Esophagus muscularis mucosa (tissue), 4 donors: ENCODE measurements around the gene ZSWIM4. TPM values are rescaled to one million over a fixed set of nuclear protein-coding genes. Genes with fewer than 3 reads are reported as not detected.
"Not testable (repeated sequence)": the region's sequence is repeated elsewhere in the genome, so short reads cannot be mapped to it uniquely, and the experiment has no call there.

Source experiments
- DNase-seq: peaks from one replicate; pipeline ENCODE4 v3.0.0-alpha.2; 2017; ENCODE audit errors: extremely low spot score
- H3K27ac ChIP-seq, 4 donors: fragments of 200-600 bp; sonication (generic); replicated peaks in 1 of 4; 1 replicate in 3 of 4; 2 replicates in 1 of 4; pipeline ENCODE4 v1.5.1; 2016 to 2019; ENCODE audit warnings: mild to moderate bottlenecking in 1 of 4
- H3K27me3 ChIP-seq, 4 donors: fragments of 200-600 bp; sonication (generic); one replicate each; pipeline versions ENCODE4 v1.5.1 to v1.6.0; 2016 to 2019
- H3K36me3 ChIP-seq, 4 donors: fragments of 200-600 bp; sonication (generic); one replicate each; pipeline ENCODE4 v1.5.1; 2016 to 2019
- H3K4me1 ChIP-seq, 4 donors: fragments of 200-600 bp; sonication (generic); one replicate each; pipeline ENCODE4 v1.5.1; 2016 to 2019
- H3K4me3 ChIP-seq, 4 donors: fragments of 200-600 bp; sonication (generic); 1 replicate in 2 of 4; 2 replicates in 2 of 4; pipeline ENCODE4 v1.5.1; 2016 to 2019; ENCODE audit warnings: mild to moderate bottlenecking in 4 of 4, moderate library complexity in 1 of 4
- H3K9me3 ChIP-seq, 4 donors: fragments of 200-600 bp; sonication (generic); 1 replicate in 3 of 4; 2 replicates in 1 of 4; pipeline ENCODE4 v1.5.1; 2016 to 2019
- EP300 ChIP-seq: sonication (generic); formaldehyde crosslinking; IDR thresholded peaks from one replicate; pipeline ENCODE4 v1.6.1; 2017; ENCODE audit warnings: antibody characterized with exemption
- POLR2A ChIP-seq: fragments of 450-650 bp; IDR thresholded peaks from one replicate; pipeline ENCODE4 v1.6.1; 2017; ENCODE audit warnings: antibody characterized with exemption, moderate library complexity, mild to moderate bottlenecking, low read depth
- POLR2AphosphoS5 ChIP-seq, 2 donors: sonication (generic); formaldehyde crosslinking; IDR thresholded peaks; one replicate each; pipeline ENCODE4 v1.6.1; 2017; ENCODE audit warnings: antibody characterized with exemption in 2 of 2
- whole genome bisulfite sequencing: methylation state at CpG from one replicate; pipeline ENCODE4 v1.1.5; 2018; 5-methylcytosine and 5-hydroxymethylcytosine counted together
- intact Hi-C: fragments of 100-400 bp; cut with DNase I; formaldehyde crosslinking; loops from one replicate; pipeline ENCODE4 v1.15.1; 2023
- total RNA-seq, 4 donors: library from RNA; depleted of rRNA; stranded (reverse); fragments of >200 nt; gene quantifications; one replicate each; pipeline versions ENCODE4 v1.1.0 to v1.2.1, GENCODE V29; 2016
- TF ChIP-seq, protein P1 (sequence below), 3 experiments: fragments of 200-600 bp in 2 of 3; fragments of 450-650 bp in 1 of 3; sonication (generic) in 2 of 3; IDR thresholded peaks; one replicate each; pipeline ENCODE4 v1.5.1; 2017 to 2019; ENCODE audit warnings: antibody characterized with exemption in 3 of 3, mild to moderate bottlenecking in 2 of 3, moderate library complexity in 1 of 3

Gene ZSWIM4
- total RNA-seq, 4 donors from 2014 or later: 5.3 to 11.6 (median 7.8) TPM

DNA sequence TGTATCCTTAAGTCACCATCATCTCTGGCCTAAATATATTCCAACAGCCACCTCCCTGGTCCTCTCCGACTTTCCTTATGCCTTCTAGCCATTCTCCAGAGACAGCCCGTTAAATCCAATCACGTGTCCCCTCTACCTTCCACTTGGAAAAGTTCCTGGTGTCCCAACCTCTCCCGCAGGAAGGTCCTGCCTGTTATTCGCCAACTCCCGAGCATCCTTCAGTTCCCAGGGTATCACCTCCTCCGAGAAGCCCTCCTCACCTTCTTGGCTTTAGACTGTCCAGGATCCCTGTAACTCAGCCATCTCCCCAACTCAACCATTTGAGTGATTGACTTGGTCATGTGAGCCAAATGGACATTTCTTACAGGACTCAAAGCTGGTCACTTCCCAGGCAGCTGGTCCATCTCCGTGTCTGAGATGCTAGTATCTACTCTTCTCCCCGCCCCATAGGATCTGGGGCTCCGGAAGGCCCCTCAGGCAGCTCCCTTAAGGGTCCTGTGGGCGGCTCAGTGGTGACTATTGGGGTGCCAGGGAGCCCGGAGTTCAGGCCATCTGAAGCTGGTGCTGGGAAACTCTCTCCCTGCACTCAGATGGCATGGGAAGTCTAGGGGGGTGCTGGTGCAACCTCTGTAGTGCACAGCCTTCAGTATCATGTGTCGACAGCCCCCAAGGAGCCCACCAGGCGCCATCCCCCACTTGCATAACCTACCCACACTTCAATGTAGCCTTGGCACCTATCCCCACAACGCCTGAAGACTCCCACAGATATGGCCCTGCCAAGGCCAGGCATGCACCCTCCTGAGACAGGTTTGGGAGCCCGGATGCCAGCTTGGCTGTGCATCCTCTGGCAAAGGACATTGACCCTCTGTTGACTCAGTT is 53.8 kb downstream of the ZSWIM4 start:
- no peak for DNase-seq
- WGBS: 56% methylated on average over 11 of the region's 16 CpGs
- Histone ChIP-seq H3K27ac (peak overlapping the region; percentile 99 to 100 (median 100)), H3K27me3 (no peaks in the 10 kb centered on the region), H3K9me3 (no peaks in the 10 kb centered on the region), H3K4me3 (no peak overlapping the region), H3K36me3 (no peaks in the 10 kb centered on the region), H3K4me1 (peaks cover 73 to 94% (median 89%) of the 10 kb centered on the region in 4 donors)
- intact Hi-C loops: loop anchor here (10.0 kb wide), 1 partner anchor 694 kb away; the partner anchor contains the start of genes IER2 and STX10
- TF ChIP-seq POLR2A (no peak), POLR2AphosphoS5 (IDR thresholded peaks at IDR 0.05) (no peak)
- TF ChIP-seq, protein P1, sequence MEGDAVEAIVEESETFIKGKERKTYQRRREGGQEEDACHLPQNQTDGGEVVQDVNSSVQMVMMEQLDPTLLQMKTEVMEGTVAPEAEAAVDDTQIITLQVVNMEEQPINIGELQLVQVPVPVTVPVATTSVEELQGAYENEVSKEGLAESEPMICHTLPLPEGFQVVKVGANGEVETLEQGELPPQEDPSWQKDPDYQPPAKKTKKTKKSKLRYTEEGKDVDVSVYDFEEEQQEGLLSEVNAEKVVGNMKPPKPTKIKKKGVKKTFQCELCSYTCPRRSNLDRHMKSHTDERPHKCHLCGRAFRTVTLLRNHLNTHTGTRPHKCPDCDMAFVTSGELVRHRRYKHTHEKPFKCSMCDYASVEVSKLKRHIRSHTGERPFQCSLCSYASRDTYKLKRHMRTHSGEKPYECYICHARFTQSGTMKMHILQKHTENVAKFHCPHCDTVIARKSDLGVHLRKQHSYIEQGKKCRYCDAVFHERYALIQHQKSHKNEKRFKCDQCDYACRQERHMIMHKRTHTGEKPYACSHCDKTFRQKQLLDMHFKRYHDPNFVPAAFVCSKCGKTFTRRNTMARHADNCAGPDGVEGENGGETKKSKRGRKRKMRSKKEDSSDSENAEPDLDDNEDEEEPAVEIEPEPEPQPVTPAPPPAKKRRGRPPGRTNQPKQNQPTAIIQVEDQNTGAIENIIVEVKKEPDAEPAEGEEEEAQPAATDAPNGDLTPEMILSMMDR (IDR thresholded peaks at IDR 0.05): no peak

DNA sequence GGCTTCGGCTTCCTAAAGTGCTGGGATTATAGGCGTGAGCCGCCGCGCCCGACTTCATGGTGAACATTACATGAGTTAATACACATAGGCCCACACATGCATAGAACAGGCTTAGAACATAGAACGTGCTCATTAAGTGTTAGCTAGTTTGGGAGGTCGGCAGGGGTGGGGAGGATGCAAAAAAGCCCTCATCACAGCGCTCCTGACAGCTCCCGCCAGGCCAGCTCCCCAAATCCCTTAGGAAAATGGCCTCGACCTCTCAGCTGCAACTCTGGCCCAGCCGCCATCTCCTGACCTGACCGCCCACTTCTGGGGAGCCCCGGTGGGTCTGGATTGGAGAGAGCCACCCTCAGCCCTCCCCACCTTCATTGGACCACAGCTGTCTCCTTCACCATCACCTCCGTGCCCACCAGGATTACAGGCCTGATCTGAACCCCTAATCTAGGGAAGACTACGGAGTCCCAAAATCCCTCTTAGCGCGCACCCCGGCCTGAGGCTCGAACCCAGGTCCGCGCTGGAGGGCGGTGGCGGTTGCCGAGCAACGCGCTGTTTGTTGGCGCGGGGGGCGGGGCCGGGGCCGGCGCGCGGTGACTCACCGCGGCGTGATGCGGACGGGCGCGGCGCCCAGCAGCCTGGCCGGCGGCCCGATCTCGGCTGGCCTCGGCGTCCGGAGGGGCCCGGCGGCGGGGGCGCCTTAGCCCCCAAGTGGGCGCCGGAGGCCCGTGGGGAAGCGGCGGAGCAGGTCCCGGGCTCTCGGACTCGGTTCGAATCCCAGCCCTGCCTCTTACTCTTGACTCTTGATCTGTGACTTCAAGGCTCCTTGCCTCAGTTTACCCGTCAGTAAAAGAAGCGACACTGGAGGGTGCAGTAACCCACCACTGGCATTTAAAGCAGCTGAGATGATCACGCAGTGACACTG is 55.0 kb downstream of the ZSWIM4 start:
- H3K27me3 ChIP-seq: no peaks in the 10 kb centered on the region
- DNase-seq: no peak
- intact Hi-C loops: loop anchor here (10.0 kb wide), 1 partner anchor 695 kb away; the partner anchor contains the start of genes IER2 and STX10
- peaks cover 70 to 83% (median 80%) of the 10 kb centered on the region in 4 donors for H3K4me1 ChIP-seq
- peak overlapping the region; percentile 99 to 100 (median 100) for H3K27ac ChIP-seq
- WGBS: 32% methylated on average over 20 of the region's 66 CpGs
- H3K9me3 ChIP-seq: no peaks in the 10 kb centered on the region
- H3K4me3 ChIP-seq: peak overlapping the region; percentile 47 to 50 (median 49)
- TF ChIP-seq POLR2A (peak; percentile 46), EP300 (no peak), POLR2AphosphoS5 (IDR thresholded peaks at IDR 0.05) (peak; percentile 25 to 71)
- TF ChIP-seq, protein P1 (IDR thresholded peaks at IDR 0.05): no peak
- no peaks in the 10 kb centered on the region for H3K36me3 ChIP-seq

GRCh38 chr19:13850910-13851733 is 55.9 kb downstream of the ZSWIM4 start:
- no peaks in the 10 kb centered on the region for H3K27me3 ChIP-seq
- 4% methylated on average over 12 of the region's 26 CpGs for WGBS
- no peaks in the 10 kb centered on the region for H3K36me3 ChIP-seq
- intact Hi-C loops: no loop called here
- H3K27ac ChIP-seq: peak overlapping the region; percentile 99 to 100 (median 100)
- H3K9me3 ChIP-seq: no peaks in the 10 kb centered on the region
- peaks cover 61 to 78% (median 73%) of the 10 kb centered on the region in 4 donors for H3K4me1 ChIP-seq
- TF ChIP-seq POLR2AphosphoS5 (IDR thresholded peaks at IDR 0.05) (peak; percentile 85 to 95), POLR2A (no peak), EP300 (peak; percentile 53)
- TF ChIP-seq, protein P1 (IDR thresholded peaks at IDR 0.05): no peak
- peak overlapping the region; percentile 47 to 50 (median 49) for H3K4me3 ChIP-seq
- DNase-seq: peak; percentile 97

- H3K36me3 ChIP-seq, intact Hi-C loops, DNase-seq, H3K27me3 ChIP-seq, H3K9me3 ChIP-seq: not testable (repeated sequence)
- 75% methylated on average over 5 of the region's 5 CpGs for WGBS
- Histone ChIP-seq H3K27ac (peak overlapping the region; percentile 99 to 100 (median 100)), H3K4me1 (peaks cover 55 to 72% (median 67%) of the 10 kb centered on the region in 4 donors), H3K4me3 (peak overlapping the region; percentile 47 to 50 (median 49))
Measured at GRCh38 chr19:13851734-13852114, 56.5 kb downstream of the ZSWIM4 start.

- H3K27me3 ChIP-seq, H3K9me3 ChIP-seq, H3K36me3 ChIP-seq, H3K4me3 ChIP-seq, intact Hi-C loops, DNase-seq: not testable (repeated sequence)
- Histone ChIP-seq H3K4me1 (peaks cover 52 to 67% (median 62%) of the 10 kb centered on the region in 4 donors), H3K27ac (peak overlapping the region; percentile 99 to 100 (median 100))
- 88% methylated on average over 12 of the region's 12 CpGs for WGBS
Measured at GRCh38 chr19:13852171-13852707, 57.0 kb downstream of the ZSWIM4 start.
